ENCODE data around the gene WFIKKN2. TPM values are rescaled to one million over a fixed set of nuclear protein-coding genes. Genes with fewer than 3 reads are reported as not detected.

Gene WFIKKN2
- total RNA-seq, 1 experiment from 2014 or later = not detected

DNA sequence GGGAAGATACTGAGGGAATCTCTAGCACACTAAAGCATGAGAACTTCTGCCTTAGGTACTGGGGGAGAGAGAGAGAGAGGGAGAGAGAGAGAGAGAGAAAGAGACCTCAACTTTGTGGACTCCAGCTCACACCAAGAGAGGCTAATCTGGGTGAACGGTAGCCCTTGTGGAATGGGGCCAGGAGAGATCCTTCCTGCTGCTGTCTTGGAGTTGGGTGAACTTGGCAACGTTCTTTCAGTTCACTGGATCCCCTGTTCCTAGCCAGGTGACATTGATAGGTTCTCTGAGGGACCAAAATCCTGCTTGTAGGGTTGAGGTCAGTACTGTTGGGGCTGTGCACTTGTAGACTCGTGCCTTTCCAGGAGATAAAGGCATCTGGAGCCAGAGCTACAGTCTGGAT lies 26.5 kb upstream of the WFIKKN2 start:
- no peak for DNase-seq (ENCODE audit: low spot score)

DNA sequence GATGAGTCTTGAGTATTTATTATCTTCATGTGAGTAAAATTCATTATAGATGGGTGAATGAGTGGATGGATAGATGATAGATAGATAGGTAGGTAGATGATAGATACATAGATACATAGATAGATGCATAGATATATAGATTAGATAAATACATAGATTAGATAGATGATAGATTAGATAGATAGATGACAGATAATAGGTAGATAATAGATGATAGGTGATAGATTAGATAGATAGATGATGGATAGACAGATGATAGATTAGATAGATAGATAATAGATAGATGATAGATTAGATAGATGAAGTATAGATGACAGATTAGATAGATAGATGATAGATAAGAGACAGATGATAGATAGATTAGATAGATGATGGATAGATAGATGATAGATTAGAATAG lies 21.8 kb upstream of the WFIKKN2 start:
- no peak for DNase-seq (ENCODE audit: low spot score)

DNA sequence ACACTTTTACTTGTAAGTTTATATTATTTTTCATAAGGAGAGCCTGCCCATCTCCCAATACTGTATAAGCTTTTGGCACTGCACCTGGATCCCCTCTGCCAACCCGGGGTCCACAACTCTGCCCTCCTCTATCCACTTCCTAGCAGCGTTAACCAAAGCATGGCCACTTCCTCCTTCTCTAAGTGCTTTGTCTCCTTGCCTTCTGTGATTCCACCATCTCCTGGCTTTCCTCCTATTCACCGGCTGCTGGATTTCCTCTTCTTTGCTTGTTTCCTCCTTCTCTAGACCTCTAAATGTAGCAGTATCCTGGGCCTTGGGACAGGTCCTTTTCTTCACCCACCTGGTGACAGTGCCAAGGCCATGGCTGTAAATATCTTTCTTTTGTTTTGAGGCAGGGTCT lies 20.0 kb upstream of the WFIKKN2 start:
- DNase-seq (ENCODE audit: low spot score) = no peak

DNA sequence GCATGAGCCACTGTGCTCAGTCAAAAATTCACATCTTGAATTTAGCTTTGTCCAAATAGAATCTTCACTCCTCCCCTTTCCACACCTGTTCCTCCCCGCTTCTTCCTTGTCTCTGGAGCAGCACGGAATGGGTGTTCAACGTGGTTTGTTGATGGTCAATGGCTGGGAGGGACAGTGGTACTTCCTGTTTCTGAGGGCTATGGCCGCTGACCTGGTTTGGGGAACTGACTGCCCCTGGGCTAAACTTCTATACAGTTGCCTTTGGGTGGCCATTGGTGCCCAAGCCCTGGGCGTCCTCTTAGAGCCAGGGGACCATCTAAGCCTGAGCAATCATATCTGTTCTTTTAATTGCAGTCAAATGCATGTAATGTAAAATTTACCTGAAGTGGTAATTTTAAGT lies 19.1 kb upstream of the WFIKKN2 start:
- no peak for DNase-seq (ENCODE audit: low spot score)

DNA sequence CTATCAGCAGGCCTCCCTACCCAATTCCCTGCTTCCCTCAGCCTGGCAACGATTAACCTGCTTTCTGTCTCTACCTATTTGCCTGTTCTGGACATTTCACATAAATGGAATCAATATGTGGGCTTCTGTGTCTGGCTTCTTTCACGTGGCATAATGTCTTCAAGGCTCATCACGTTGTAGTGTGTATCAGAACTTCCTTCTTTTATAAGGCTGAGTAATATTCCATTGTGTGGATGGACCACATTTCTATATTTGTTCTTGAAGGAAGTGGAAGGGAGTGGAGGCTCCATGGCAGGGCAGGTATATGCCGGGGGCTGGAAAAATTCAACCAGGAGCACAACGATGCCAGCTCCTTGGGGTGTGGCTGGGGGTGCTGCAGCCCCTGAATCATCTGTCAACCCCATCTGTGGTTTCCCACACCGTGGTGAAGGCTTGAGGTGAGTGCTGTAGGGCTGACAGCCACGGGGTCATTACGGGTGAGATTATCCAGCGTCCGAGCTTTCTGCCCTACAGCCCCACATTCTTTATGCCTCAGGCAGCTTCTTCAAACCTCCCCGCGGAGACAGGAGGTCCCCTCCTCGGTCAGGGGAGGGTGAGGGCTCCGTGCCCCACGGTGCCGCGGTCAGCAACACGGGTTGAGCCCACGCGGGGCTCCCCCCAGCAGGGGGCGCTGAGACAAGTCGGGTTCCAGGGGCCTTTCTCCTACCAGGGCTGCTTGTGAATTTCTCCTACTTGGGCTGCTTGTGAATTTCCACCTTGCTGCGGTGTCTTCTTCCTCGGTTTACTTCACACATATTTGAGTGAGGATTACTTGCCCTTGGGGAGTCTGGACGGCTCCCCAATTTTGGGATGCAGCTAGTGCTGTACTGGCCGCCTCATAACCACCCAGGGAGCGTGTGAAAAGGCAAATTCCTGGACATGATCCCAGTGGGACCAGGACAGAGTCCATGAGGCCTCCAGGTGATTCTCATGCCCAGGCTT lies 18.3 kb upstream of the WFIKKN2 start:
- no peak for DNase-seq (ENCODE audit: low spot score)

DNA sequence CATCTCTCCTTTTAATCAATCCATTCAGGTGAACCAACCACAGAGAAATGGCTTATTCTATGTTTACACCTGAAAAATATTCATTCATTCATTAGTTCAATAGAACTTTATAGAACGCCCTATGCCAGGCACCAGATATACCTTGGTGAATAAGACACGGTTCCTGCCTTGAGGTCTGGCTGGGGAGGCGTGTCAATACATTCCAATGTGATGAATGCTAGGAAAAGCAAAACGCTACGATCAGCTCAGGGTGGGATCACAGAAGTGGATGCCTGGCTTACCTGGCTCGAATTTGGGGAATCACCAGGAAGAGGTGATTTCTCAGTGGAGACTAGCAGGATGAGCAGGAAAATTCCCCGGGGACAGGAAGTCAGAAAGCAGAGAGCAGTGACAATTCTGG lies 17.5 kb upstream of the WFIKKN2 start:
- DNase-seq (ENCODE audit: low spot score) = peak; percentile 28

DNA sequence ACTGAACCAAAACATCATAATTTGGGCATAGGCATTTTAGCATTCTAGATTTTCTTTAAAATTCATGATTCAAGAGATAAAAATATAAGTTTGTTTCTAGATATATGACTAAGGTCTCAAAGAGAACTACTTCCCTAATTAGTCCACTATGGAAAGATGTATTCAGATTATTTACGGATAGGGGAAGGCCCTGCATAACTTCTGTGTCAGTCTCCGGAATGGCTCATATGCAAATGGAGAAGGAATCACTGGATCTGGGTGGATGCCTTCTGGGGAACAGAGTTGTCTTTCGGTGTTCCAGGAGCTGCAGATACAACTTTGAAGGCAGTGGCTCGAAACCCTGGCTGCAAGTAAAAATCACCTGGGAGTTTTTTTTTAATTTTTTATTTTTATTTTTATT lies 17.1 kb upstream of the WFIKKN2 start:
- no peak for DNase-seq (ENCODE audit: low spot score)

DNA sequence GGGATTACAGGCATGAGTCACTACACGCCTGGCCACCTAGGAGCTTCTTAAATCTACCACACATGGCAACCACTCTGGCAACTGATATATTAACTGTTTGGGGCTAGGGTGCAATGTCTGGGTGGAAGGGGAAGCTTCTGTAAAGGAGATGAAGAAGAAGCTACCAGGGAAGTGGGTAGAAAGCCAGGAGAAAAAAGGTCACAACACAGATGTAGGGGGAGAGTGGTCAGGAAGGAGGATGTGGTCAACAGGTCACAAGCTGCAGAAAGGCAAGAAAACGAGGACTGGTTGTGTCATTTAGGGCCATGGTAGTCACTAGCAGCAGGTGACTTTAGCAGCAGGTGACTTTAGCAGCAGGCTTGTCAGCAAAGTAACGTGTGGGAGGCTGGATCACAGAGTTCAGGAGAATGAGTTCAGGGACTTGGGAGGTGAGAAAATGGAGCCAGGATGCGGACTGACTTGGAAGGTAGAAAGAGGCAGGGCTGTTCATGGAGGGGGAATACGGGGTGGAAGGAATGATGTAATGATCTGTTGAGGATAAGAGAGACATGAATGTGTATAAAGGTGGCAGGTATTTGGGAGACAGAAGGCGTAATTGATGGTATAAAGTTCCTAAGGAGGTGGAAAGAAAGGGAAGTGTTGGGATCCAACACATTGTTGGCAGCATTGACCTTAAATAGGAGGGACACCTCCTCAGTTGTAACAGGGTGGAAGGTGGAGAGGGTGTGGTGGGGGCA lies 16.3 kb upstream of the WFIKKN2 start:
- no peak for DNase-seq (ENCODE audit: low spot score)

DNA sequence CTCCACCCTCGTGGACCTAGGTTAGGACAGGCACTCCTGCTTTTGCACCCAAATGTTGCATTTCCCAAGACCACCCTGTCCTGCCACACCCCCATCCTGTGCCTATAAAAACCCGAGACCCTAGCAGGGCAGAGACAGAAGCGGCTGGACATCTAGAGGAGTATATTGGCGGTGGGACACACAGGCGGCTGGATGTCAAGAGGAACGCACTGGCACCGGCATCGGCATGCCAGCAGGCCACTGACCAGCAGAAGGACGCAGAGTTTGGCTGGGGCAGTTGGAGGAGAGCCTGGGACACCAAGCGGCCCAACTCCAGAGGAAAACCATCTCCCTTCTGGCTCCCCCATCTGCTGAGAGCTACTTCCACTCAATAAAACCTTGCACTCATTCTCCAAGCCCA lies 14.7 kb upstream of the WFIKKN2 start:
- DNase-seq (ENCODE audit: low spot score) = no peak

DNA sequence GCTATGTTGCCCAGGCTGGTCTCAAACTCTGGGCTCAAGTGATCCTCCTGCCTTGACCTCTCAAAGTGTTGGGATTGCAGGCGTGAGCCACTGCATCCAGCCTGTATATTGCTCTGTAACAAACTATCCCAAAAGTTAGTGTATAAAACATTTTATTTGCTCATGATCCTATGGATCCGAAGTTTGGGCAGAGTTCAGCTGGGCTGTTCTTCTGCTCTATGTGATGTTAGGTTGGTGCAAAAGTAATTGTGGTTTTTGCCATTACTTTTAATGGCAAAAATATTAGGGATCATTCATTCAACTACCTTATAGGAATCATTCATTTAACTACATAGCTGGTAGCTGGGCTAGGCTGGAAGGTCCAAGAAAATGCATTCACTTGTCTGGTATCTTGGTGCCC lies 12.8 kb upstream of the WFIKKN2 start:
- DNase-seq (ENCODE audit: low spot score) = no peak

DNA sequence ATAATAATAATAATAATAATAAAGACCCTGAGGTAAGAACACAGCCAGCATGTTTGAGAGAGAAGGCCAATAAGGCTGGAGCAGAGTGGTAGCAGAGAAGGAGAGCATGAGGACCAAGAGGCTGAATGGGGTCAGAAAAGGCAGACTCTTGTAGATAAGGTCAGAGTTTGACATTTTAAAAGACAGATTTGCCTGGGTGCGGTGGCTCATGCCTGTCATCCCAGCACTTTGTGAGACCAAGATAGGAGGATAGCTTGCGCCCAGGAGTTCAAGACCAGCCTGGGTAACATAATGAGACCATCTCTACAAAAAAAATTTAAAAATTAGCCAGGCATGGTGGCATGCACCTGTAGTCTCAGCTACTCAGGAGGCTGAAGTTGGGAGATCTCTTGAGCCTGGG lies 11.0 kb upstream of the WFIKKN2 start:
- DNase-seq (ENCODE audit: low spot score) = no peak

DNA sequence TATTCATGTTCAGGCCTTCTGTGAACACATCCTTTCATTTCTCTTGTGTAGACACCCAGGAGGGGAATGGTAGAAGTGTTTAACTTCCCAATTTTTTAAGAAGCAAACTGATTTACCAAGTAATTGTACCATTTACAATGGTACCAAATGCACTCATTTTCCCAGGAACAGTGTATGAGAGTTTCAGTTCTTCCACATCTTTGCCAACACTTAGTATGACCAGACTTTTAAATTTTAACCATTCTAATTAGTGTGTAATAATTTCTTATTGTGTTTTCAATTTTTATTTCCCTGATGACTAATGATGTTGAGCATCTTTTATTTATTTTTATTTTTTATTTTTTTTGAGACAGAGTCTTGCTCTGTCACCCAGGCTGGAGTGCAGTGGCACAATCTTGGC lies 10.2 kb upstream of the WFIKKN2 start:
- no peak for DNase-seq (ENCODE audit: low spot score)

DNA sequence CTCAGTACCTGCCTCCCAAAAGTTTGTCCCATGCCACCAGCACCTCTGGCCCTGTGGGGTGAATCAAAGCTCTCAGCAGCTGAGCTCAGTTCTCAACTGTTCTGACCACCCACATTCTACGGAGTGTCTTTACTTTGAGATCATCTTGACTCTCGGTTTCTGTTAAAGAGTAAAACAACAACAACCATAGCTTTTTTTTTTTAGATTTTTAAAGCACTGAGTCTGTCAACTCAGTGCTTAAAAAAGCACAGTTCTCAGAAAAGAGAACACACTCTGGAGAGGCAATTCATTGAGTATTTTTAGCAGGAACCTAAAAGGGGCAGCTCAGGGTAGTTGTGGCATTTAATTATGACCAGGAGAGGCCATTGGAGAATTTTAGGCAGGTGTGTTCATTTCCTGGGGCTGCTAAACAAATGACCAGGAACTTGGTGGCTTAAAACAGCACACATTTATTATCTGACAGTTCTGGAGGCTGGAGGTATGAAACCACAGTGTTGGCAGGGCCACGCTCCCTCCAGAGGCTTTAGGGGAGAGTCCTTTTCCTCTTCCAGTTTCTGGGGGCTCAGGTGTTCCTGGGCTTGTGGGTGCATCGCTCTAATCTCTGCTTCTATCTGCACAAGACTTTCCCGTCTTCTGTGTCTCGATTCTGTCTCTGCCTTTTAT lies 6.7 kb upstream of the WFIKKN2 start:
- DNase-seq (ENCODE audit: low spot score) = no peak

DNA sequence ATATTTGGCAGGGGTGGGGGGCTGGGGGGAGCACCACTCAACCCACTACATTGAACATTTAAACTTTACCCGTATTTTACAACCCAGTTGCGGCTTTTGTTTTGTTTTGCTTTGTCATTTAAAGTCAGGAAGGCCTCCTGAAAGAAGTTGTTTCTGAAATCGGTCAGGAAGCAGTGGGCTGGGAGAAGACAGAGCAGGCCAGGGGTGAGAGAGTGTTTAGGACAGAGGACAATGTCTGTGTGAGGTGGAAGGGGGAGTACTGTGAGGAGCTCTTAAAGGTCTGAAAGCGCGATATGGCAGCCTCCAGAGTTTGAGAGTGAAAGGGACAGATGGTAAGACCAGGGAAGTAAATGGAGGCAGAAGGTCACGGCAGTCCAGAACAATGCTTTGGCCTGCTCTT lies 6.1 kb upstream of the WFIKKN2 start:
- DNase-seq (ENCODE audit: low spot score) = no peak

DNA sequence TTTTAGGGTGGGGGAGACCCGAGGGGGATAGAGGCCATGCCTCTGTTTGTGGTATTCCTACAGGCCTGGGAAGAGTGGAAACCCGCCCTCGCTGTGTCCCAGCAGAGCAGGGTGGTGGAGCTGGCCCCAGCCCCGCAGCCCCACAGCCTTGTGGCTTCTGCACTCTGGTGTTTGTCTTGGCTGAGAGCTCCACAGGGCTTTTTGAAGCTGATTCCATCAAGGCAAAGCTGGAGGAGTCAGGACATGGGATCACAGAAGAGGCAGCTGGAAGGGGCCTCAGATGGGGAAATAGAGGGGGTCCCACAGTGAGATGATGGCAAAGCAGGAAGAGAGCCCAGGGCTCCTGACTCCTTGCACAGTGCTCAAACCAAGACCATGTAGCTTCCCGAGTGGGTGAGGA lies 5.0 kb upstream of the WFIKKN2 start:
- DNase-seq (ENCODE audit: low spot score) = no peak

DNA sequence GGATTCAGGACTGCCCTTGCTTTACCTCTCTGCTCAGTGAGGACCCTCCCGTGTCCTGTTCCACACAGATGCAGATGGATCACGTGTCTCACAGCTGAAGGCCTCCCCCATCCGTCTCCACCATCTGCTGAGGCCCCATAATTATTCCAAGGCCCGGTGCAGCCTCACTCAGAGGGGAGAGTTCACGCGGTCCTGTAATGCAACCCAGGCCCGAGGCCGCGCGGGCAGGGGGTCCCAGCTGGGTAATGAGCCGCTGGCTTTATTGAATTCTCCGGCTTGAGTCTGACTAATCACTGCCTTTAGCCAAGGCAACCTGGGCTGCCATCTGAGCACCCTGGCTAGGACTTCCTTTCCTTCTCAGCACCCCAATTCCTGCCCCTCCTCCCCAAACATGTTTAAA lies 4.4 kb upstream of the WFIKKN2 start:
- no peak for DNase-seq (ENCODE audit: low spot score)

DNA sequence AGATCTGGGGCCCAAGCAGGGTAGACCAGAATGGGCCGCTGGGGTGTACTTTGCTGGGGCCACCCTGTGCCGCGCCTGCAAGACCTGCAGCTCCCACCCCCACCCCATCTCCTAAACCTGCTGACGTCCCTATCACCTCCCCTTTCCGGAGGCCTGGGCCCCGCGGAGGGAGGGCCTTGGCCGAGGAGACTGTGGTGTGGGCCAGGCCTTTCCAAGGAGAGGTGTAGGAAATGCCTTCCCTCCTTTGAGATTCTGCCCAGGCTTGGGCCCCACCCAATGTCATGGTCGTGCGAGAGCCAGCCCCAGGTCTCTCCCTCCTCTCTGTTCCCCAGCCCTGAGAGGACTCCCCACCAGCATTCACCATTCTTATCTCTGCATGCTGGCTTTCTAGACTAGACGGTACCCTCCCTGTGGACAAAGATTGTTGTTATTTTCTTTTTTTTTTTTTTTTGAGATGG lies 3.9 kb upstream of the WFIKKN2 start:
- DNase-seq (ENCODE audit: low spot score) = no peak

DNA sequence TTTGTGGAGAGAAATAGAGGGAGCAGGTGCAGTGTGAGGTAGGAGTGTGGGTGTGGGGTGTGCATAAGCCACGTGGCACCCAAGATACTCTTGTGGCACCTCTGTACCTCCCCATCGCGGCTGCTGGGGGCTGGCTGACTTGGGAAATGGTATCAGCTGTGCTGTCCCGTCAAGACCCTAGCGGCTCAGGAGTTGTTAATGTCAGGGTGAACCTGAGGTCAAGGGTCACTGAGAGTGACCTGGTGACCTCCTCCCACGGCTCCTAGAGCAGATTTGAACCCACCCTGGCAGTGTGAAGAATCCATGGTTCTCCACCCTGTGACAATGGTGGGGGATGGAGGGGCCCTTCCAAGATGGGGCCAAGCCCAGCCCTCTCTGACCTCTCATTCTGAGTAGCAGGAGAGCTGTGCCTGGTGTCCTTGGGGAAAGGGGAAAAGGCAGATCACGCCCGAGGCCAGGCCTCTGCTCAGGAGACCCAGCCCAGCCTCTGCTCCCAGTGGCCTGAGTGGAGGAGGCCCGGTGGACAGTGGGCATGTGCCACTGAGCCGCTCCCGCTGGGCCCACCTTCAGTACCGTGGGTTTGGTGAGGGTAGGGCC lies 3.0 kb upstream of the WFIKKN2 start:
- no peak for DNase-seq (ENCODE audit: low spot score)

DNA sequence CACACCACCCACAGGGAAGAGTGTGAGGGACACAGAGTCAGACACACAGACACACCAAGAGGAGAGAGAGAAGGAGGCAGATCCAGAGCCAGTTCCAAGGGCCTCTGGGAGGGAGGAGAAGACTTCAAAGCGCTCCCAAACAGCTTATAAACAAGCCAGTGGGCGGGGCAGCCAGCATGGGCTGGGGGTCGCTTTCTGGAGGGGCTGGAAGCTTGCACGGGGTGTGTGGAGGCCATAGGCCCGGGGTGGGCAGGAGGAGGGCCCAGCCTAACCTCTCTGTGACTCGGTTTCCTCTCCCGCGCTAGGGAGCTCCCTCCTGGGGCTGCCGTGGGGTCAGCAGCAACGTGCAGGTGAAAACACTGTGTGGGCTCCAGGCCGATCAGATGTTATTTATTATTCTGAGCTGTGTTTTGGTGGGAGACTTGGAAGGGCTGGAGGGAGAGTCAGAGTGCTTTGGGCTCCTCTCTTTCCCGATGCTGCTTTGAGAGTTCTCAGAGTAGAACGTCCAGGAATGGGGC lies 2.5 kb upstream of the WFIKKN2 start:
- no peak for DNase-seq (ENCODE audit: low spot score)

DNA sequence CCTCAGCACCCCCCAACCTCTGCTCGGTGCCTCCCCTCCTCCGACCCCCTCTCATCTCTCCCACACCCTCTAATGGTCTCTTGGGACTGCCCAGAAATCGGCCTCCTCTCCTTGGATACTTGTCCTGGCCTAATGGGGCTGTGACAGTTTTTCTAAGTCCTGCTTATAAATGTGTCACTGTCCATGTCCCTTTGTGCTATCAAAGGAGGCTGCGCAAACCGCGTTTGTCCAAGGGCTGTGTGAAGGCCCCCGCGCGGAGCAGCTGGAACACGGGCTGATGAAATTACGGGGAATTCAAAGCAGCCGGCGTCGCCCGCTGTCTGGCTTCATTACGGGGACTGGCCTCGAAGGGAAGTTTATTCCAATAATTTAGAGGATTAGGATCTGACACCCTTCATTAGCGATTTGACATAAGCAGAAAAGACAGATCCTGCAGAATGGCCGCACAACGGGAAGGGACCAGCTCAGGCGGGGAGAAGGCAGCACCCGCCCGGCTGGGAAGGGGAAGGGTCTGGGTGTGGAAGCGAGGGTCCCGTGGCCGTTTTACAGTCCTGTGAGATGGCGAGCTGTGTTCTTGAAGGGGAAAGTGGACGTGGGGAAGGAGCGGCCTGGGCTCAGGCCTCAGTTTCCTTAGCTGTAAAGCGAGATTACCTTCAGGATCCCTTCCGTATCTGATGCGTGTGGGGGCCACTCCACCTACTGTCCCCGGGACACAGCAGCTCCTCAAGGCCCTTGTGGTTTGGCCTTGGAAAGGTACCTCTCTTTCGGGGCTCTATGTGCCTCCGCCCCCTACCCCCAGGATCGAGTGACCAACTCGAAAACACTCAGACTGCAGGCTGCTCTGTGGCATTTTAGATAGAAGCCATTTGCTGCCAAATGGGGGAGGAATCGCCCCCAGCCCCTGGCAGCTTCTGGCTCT lies 1.6 kb upstream of the WFIKKN2 start:
- DNase-seq (ENCODE audit: low spot score) = no peak
